Panc1 (cell line): ENCODE results near the gene SEBOX. TPM values are rescaled to one million over a fixed set of nuclear protein-coding genes. Genes with fewer than 3 reads are reported as not detected.

Experiments used
- ATAC-seq: fragments of 200-7000 bp; cut with Tn5 transposase; 2 replicates; pipeline ENCODE4 v1.9.1; 2020; ENCODE audit warnings: mild to moderate bottlenecking, moderate library complexity
- BruUV-seq: library from RNA; stranded (reverse); fragments of 400-500 nt; replicated peaks from 2 replicates; lab custom pipeline; 2021; lab: Mats Ljungman, UMichigan
- CTCF ChIA-PET: fragments of 300-600 bp; sonication (Branson Sonifier 250); formaldehyde crosslinking; loops from one replicate; lab custom pipeline; 2022; ENCODE audit warnings: antibody characterized with exemption; lab: Charles Lee
- POLR2A ChIA-PET: fragments of 300-600 bp; sonication (Branson Sonifier 250); formaldehyde crosslinking; loops from one replicate; lab custom pipeline; 2022; ENCODE audit warnings: antibody characterized with exemption; lab: Charles Lee
- DNase-seq: peaks from one replicate; pipeline ENCODE4 v3.0.0-alpha.2; 2010; ENCODE audit warnings: low read depth, low spot score
- H3K27ac ChIP-seq: 2 replicates; pipeline ENCODE4 v1.5.1; 2011; ENCODE audit warnings: mild to moderate bottlenecking, low read length, inconsistent platforms
- H3K27me3 ChIP-seq: fragments of 200-500 bp; sonication (Bioruptor generic); 2 replicates; pipeline ENCODE4 v1.6.0; 2014; ENCODE audit warnings: low read length, inconsistent platforms; ENCODE audit not compliant: control insufficient read depth, insufficient read depth
- H3K36me3 ChIP-seq: fragments of 200-500 bp; sonication (Bioruptor generic); 2 replicates; pipeline ENCODE4 v1.5.1; 2014; ENCODE audit warnings: inconsistent platforms, mild to moderate bottlenecking, low read length, moderate library complexity; ENCODE audit not compliant: control insufficient read depth, insufficient read depth
- H3K4me1 ChIP-seq: 2 replicates; pipeline ENCODE4 v1.5.1; 2011; ENCODE audit warnings: inconsistent platforms, mild to moderate bottlenecking, low read length, moderate library complexity; ENCODE audit not compliant: control insufficient read depth, insufficient read depth
- H3K4me3 ChIP-seq, 2 experiments: 2 replicates each; pipeline ENCODE4 v1.5.1; 2011 to 2012; ENCODE audit warnings: low read depth in 2 of 2, low read length in 2 of 2, mild to moderate bottlenecking in 2 of 2, inconsistent platforms in 1 of 2, moderate library complexity in 1 of 2
- H3K9me3 ChIP-seq: fragments of 200-500 bp; sonication (Bioruptor generic); 2 replicates; pipeline ENCODE4 v1.5.1; 2014; ENCODE audit warnings: low read depth, mild to moderate bottlenecking, inconsistent platforms, low read length, moderate library complexity; ENCODE audit not compliant: control insufficient read depth, insufficient read depth
- POLR2AphosphoS5 ChIP-seq: IDR thresholded peaks from 2 replicates; pipeline ENCODE4 v1.6.1; 2012; ENCODE audit warnings: mild to moderate bottlenecking, low read depth, low read length, moderate library complexity
- REST ChIP-seq, 2 experiments: IDR thresholded peaks; 2 replicates each; pipeline ENCODE4 v1.6.1; 2011 to 2012; ENCODE audit warnings: low read depth in 2 of 2, control low read depth in 1 of 2, low read length in 1 of 2, mild to moderate bottlenecking in 1 of 2, moderate library complexity in 1 of 2; ENCODE audit not compliant: insufficient read depth in 1 of 2
- SIN3A ChIP-seq: IDR thresholded peaks from 2 replicates; pipeline ENCODE4 v1.6.1; 2012; ENCODE audit warnings: low read depth, mild to moderate bottlenecking, low read length, moderate library complexity, borderline replicate concordance; ENCODE audit not compliant: insufficient read depth
- TCF7L2 ChIP-seq: IDR thresholded peaks from 2 replicates; pipeline ENCODE4 v1.6.1; 2011; ENCODE audit warnings: mild to moderate bottlenecking, low read depth, low read length, inconsistent platforms
- in situ Hi-C: cut with HindIII; loops from 2 replicates; pipeline ENCODE4 v1.10.0; 2016; ENCODE audit warnings: low sequenced_read_pairs, low pct_unique_long_range_greater_than_20kb
- intact Hi-C: fragments of 100-400 bp; cut with micrococcal nuclease; formaldehyde crosslinking; loops from one replicate; pipeline ENCODE4 v1.10.0; 2022; ENCODE audit not compliant: unreplicated experiment
- total RNA-seq: library from RNA; stranded (reverse); gene quantifications from one replicate; pipeline ENCODE4 v1.2.1, GENCODE V29; 2021; ENCODE audit not compliant: unreplicated experiment
- TF ChIP-seq, protein P1 (sequence below): fragments of 450-650 bp; IDR thresholded peaks from 2 replicates; pipeline ENCODE4 v1.5.1; 2017; ENCODE audit warnings: mild to moderate bottlenecking

Gene SEBOX
- total RNA-seq, 1 experiment from 2014 or later: not detected

GRCh38 chr17:28367641-28368305 is 2.8 kb upstream of the SEBOX start:
- no peak for TF ChIP-seq REST (IDR thresholded peaks at IDR 0.05; ENCODE audit: insufficient read depth in 1 of 2, low read depth in 2 of 2, low read length in 1 of 2)
- TF ChIP-seq, protein P1, sequence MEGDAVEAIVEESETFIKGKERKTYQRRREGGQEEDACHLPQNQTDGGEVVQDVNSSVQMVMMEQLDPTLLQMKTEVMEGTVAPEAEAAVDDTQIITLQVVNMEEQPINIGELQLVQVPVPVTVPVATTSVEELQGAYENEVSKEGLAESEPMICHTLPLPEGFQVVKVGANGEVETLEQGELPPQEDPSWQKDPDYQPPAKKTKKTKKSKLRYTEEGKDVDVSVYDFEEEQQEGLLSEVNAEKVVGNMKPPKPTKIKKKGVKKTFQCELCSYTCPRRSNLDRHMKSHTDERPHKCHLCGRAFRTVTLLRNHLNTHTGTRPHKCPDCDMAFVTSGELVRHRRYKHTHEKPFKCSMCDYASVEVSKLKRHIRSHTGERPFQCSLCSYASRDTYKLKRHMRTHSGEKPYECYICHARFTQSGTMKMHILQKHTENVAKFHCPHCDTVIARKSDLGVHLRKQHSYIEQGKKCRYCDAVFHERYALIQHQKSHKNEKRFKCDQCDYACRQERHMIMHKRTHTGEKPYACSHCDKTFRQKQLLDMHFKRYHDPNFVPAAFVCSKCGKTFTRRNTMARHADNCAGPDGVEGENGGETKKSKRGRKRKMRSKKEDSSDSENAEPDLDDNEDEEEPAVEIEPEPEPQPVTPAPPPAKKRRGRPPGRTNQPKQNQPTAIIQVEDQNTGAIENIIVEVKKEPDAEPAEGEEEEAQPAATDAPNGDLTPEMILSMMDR: no peak
- no peak for TF ChIP-seq SIN3A
- TF ChIP-seq TCF7L2: no peak
- TF ChIP-seq POLR2AphosphoS5: no peak
- no peaks in the 10 kb centered on the region for H3K9me3 ChIP-seq
- ChIA-PET CTCF (interaction anchor here (1.4 kb wide), 1 partner anchor 49 kb away, joined by 4 read pairs; no protein-coding TSS in a partner anchor), POLR2A (no interaction called here)
- no peak overlapping the region for H3K27ac ChIP-seq
- DNase-seq: no peak
- in situ Hi-C loops: no loop called here
- peaks cover 22% of the 10 kb centered on the region for H3K4me1 ChIP-seq
- ATAC-seq: no peak
- no peaks in the 10 kb centered on the region for H3K27me3 ChIP-seq
- H3K4me3 ChIP-seq: no peak overlapping the region
- no peaks in the 10 kb centered on the region for H3K36me3 ChIP-seq
- intact Hi-C loops: no loop called here
- BruUV-seq: no TSS peak

GRCh38 chr17:28366605-28367004 is 1.6 kb upstream of the SEBOX start:
- H3K4me3 ChIP-seq: no peak overlapping the region
- H3K27ac ChIP-seq: no peak overlapping the region
- no peak for ATAC-seq
- DNase-seq: no peak
- no peaks in the 10 kb centered on the region for H3K36me3 ChIP-seq
- H3K9me3 ChIP-seq: no peaks in the 10 kb centered on the region
- intact Hi-C loops: no loop called here
- in situ Hi-C loops: no loop called here
- TF ChIP-seq REST (IDR thresholded peaks at IDR 0.05; ENCODE audit: insufficient read depth in 1 of 2, low read depth in 2 of 2, low read length in 1 of 2): no peak
- no peak for TF ChIP-seq POLR2AphosphoS5
- TF ChIP-seq, protein P1: no peak; the same call in 1 of the 2 replicates
- no peak for TF ChIP-seq SIN3A
- no peak for TF ChIP-seq TCF7L2
- ChIA-PET POLR2A (no interaction called here), CTCF (interaction anchor here (0.6 to 1.4 kb wide), 2 partner anchors 50 to 561 kb away, joined by 3 to 4 read pairs; no protein-coding TSS in a partner anchor)
- H3K4me1 ChIP-seq: peaks cover 17% of the 10 kb centered on the region
- BruUV-seq: no TSS peak
- no peaks in the 10 kb centered on the region for H3K27me3 ChIP-seq
